ENCODE results near the gene AADACL4.

GRCh38 chr1:12618661-12618964, 25.3 kb upstream of the AADACL4 start:
- TF ChIP-seq CTCF (IDR thresholded peaks at IDR 0.05; ENCODE audit: poor library complexity, severe bottlenecking), result no peak
- no peak for TF ChIP-seq MXI1 (conservative IDR thresholded peaks at IDR 0.05; ENCODE audit: poor library complexity, severe bottlenecking)
- TF ChIP-seq POLR2AphosphoS5 (IDR thresholded peaks at IDR 0.05), result no peak
- TF ChIP-seq EP300 (conservative IDR thresholded peaks at IDR 0.05; ENCODE audit: poor library complexity, severe bottlenecking), result no peak
- TF ChIP-seq REST (IDR thresholded peaks at IDR 0.05; ENCODE audit: borderline replicate concordance), result no peak
